GM12874 (cell line): Measurements from ENCODE around the gene RDH14.

ENCODE experiments used
- CTCF ChIP-seq: IDR thresholded peaks from 2 replicates; pipeline ENCODE4 v1.5.1; 2011; ENCODE audit warnings: low read depth, mild to moderate bottlenecking, control low read depth, low read length, moderate library complexity; ENCODE audit not compliant: insufficient read depth

Gene RDH14

GRCh38 chr2:18566145-18566769 is 5.8 kb upstream of the RDH14 start:
- no peak for TF ChIP-seq CTCF

- no peak for TF ChIP-seq CTCF
Observed at GRCh38 chr2:18560797-18561085, 288 bp upstream of the RDH14 start.

GRCh38 chr2:18559531-18560030 is 872 bp downstream of the RDH14 start:
- no peak for TF ChIP-seq CTCF

GRCh38 chr2:18558458-18558857 is 2.0 kb downstream of the RDH14 start:
- TF ChIP-seq CTCF = no peak

- no peak for TF ChIP-seq CTCF
Observed at GRCh38 chr2:18557121-18557520, 3.3 kb downstream of the RDH14 start.

- no peak for TF ChIP-seq CTCF
Observed at GRCh38 chr2:18552351-18553077, 7.9 kb downstream of the RDH14 start.

- TF ChIP-seq CTCF = no peak
Observed at GRCh38 chr2:18551623-18552022, 8.8 kb downstream of the RDH14 start.
